ENCODE measurements around the gene CHRNA3.
"Not testable (repeated sequence)": the region's sequence is repeated elsewhere in the genome, so short reads cannot be mapped to it uniquely, and the experiment has no call there.

CHRNA3 gene

DNA sequence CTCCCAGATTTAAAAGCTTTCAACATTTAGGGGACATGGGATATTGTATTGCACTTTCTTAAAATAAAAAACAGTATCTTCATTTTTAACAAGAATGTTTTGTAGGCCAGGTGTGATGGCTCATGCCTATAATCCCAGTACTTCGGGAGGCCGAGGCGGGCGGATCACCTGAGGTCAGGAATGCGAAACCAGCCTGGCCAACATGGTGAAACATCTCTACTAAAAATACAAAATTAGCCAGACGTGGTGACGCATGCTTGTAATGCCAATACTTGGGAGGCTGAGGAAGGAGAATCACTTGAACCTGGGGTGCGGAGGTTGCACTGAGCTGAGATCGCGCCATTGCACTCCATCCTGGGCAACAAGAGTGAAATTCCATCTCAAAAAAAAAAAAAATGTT, 60.6 kb downstream of the CHRNA3 start:
- not testable (repeated sequence) for DNase-seq (ENCODE audit: low read depth)

DNA sequence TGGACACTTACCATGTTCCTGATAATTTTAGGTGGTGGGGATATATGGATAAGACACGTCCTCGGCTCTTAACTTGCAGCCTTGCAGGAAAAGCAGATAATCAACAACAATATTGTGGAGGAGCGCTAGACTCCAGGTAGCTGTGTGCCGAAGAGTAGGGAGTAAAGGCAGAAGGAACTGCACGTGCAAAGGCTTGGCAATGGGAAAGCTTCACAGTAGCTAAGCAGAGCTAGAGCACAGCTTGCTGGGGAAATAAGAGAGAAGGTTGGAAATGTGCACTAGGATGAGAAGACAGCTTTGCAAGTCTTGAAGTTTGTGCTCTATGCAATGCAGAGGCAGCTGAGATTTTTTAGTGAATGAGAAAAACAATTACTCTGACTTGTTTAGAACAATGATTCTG, 68.2 kb downstream of the CHRNA3 start:
- DNase-seq (ENCODE audit: low read depth) = no peak

GRCh38 chr15:78551902-78552301, 68.9 kb downstream of the CHRNA3 start:
- no peak for DNase-seq (ENCODE audit: low read depth)

GRCh38 chr15:78550815-78551214, 70.0 kb downstream of the CHRNA3 start:
- no peak for DNase-seq (ENCODE audit: low read depth)

GRCh38 chr15:78550194-78550593, 70.6 kb downstream of the CHRNA3 start:
- no peak for DNase-seq (ENCODE audit: low read depth)
